Ecto neural progenitor cell (in vitro differentiated cells): Measurements from ENCODE around the gene KIRREL2.

ENCODE experiments used
- DNase-seq: peaks from one replicate; pipeline ENCODE4 v3.0.0-alpha.2; 2018; ENCODE audit warnings: low spot score

Gene KIRREL2

GRCh38 chr19:35844482-35845214 is 12.1 kb upstream of the KIRREL2 start:
- DNase-seq: no peak

GRCh38 chr19:35845215-35846037 is 11.3 kb upstream of the KIRREL2 start:
- no peak for DNase-seq

- DNase-seq: no peak
Observed at GRCh38 chr19:35846038-35846668, 10.6 kb upstream of the KIRREL2 start.

GRCh38 chr19:35847911-35848310 is 8.8 kb upstream of the KIRREL2 start:
- DNase-seq: no peak

- no peak for DNase-seq
Observed at GRCh38 chr19:35848486-35848885, 8.2 kb upstream of the KIRREL2 start.

- DNase-seq: no peak
Observed at GRCh38 chr19:35848919-35849505, 7.7 kb upstream of the KIRREL2 start.

- DNase-seq: peak; percentile 74
Observed at GRCh38 chr19:35851213-35852028, 5.3 kb upstream of the KIRREL2 start.

GRCh38 chr19:35852029-35852780 is 4.5 kb upstream of the KIRREL2 start, which contains the start of gene NPHS1:
Gene NPHS1 (minus strand): TSS chr19:35852504. CDS start chr19:35851837, 667 bp downstream.
- no peak for DNase-seq

GRCh38 chr19:35853038-35853756 is 3.5 kb upstream of the KIRREL2 start:
- no peak for DNase-seq

GRCh38 chr19:35858311-35858710 is 1.6 kb downstream of the KIRREL2 start:
- no peak for DNase-seq

GRCh38 chr19:35859414-35859813 is 2.7 kb downstream of the KIRREL2 start:
- no peak for DNase-seq

GRCh38 chr19:35860436-35860817 is 3.7 kb downstream of the KIRREL2 start:
- no peak for DNase-seq

- DNase-seq: peak; percentile 94
Observed at GRCh38 chr19:35860818-35861639, 4.3 kb downstream of the KIRREL2 start.

GRCh38 chr19:35861640-35862160 is 5.0 kb downstream of the KIRREL2 start:
- DNase-seq: no peak

GRCh38 chr19:35862528-35862927 is 5.8 kb downstream of the KIRREL2 start:
- no peak for DNase-seq

- no peak for DNase-seq
Observed at GRCh38 chr19:35863018-35863417, 6.3 kb downstream of the KIRREL2 start.

GRCh38 chr19:35868172-35868822 is 11.6 kb downstream of the KIRREL2 start, which contains the start of gene APLP1:
Gene APLP1 (plus strand): TSS chr19:35868574. CDS start chr19:35868637, 63 bp downstream.
- peak; percentile 91 for DNase-seq

GRCh38 chr19:35868823-35869326 is 12.2 kb downstream of the KIRREL2 start:
- DNase-seq: no peak
